HL-60 (cell line): ENCODE measurements around the gene ADD2.

ENCODE experiments used
- DNase-seq, 2 experiments: peaks; one replicate each; pipeline ENCODE4 v3.0.0-alpha.2; 2010 to 2020; ENCODE audit warnings: low read depth in 1 of 2, low spot score in 1 of 2
- H3K27ac ChIP-seq: fragments of 250-450 bp; sonication (Bioruptor Pico); replicated peaks from 2 replicates; pipeline ENCODE4 v1.5.1; 2020; ENCODE audit warnings: mild to moderate bottlenecking, moderate library complexity
- H3K27me3 ChIP-seq: fragments of 250-450 bp; sonication (Bioruptor Pico); 2 replicates; pipeline ENCODE4 v1.5.1; 2021; ENCODE audit warnings: mild to moderate bottlenecking, moderate library complexity; ENCODE audit not compliant: insufficient read depth, poor library complexity, severe bottlenecking
- H3K4me3 ChIP-seq: replicated peaks from 2 replicates; pipeline ENCODE4 v1.5.1; 2011; ENCODE audit warnings: mild to moderate bottlenecking, control low read depth, low read length; ENCODE audit not compliant: insufficient read depth
- GABPA ChIP-seq: IDR thresholded peaks from 2 replicates; pipeline ENCODE4 v1.6.1; 2012; ENCODE audit warnings: low read depth
- POLR2AphosphoS5 ChIP-seq: IDR thresholded peaks from 2 replicates; pipeline ENCODE4 v1.6.1; 2012; ENCODE audit warnings: low read depth
- SPI1 ChIP-seq: IDR thresholded peaks from 2 replicates; pipeline ENCODE4 v1.6.1; 2012; ENCODE audit warnings: low read depth, mild to moderate bottlenecking, borderline replicate concordance
- TF ChIP-seq, protein P1 (sequence below): IDR thresholded peaks from 2 replicates; pipeline ENCODE4 v1.6.1; 2012; ENCODE audit warnings: low read depth; ENCODE audit not compliant: insufficient replicate concordance
- TF ChIP-seq, protein P2 (sequence below): IDR thresholded peaks from one replicate; pipeline ENCODE4 v1.5.1; 2011; ENCODE audit warnings: low read length, control low read depth, inconsistent platforms; ENCODE audit not compliant: insufficient read depth

Gene ADD2

DNA sequence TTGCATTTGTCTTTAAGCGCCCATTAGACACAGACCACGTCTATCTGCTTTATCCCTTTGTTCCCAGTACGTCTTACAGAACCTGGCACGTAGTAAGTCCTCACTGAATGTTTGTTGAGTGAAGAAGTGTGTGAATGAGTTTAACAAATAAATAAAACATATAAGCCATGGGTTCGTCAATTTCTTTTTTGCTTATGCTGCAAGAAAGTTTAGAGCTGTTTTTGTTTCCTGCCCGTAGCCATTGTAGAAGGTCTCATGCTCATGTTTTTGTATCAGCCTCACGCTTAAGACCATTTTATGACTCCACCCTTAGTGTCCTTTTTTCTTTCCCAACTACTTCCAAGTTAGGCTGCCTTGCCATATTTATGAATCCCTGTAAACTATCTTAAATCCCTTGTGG lies 2.5 kb downstream of the ADD2 start:
- TF ChIP-seq SPI1 (no peak), GABPA (no peak), POLR2AphosphoS5 (no peak)
- TF ChIP-seq, protein P1, sequence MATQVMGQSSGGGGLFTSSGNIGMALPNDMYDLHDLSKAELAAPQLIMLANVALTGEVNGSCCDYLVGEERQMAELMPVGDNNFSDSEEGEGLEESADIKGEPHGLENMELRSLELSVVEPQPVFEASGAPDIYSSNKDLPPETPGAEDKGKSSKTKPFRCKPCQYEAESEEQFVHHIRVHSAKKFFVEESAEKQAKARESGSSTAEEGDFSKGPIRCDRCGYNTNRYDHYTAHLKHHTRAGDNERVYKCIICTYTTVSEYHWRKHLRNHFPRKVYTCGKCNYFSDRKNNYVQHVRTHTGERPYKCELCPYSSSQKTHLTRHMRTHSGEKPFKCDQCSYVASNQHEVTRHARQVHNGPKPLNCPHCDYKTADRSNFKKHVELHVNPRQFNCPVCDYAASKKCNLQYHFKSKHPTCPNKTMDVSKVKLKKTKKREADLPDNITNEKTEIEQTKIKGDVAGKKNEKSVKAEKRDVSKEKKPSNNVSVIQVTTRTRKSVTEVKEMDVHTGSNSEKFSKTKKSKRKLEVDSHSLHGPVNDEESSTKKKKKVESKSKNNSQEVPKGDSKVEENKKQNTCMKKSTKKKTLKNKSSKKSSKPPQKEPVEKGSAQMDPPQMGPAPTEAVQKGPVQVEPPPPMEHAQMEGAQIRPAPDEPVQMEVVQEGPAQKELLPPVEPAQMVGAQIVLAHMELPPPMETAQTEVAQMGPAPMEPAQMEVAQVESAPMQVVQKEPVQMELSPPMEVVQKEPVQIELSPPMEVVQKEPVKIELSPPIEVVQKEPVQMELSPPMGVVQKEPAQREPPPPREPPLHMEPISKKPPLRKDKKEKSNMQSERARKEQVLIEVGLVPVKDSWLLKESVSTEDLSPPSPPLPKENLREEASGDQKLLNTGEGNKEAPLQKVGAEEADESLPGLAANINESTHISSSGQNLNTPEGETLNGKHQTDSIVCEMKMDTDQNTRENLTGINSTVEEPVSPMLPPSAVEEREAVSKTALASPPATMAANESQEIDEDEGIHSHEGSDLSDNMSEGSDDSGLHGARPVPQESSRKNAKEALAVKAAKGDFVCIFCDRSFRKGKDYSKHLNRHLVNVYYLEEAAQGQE: no peak
- TF ChIP-seq, protein P2, sequence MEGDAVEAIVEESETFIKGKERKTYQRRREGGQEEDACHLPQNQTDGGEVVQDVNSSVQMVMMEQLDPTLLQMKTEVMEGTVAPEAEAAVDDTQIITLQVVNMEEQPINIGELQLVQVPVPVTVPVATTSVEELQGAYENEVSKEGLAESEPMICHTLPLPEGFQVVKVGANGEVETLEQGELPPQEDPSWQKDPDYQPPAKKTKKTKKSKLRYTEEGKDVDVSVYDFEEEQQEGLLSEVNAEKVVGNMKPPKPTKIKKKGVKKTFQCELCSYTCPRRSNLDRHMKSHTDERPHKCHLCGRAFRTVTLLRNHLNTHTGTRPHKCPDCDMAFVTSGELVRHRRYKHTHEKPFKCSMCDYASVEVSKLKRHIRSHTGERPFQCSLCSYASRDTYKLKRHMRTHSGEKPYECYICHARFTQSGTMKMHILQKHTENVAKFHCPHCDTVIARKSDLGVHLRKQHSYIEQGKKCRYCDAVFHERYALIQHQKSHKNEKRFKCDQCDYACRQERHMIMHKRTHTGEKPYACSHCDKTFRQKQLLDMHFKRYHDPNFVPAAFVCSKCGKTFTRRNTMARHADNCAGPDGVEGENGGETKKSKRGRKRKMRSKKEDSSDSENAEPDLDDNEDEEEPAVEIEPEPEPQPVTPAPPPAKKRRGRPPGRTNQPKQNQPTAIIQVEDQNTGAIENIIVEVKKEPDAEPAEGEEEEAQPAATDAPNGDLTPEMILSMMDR: no peak
- DNase-seq: no peak
- Histone ChIP-seq H3K4me3 (no peak overlapping the region), H3K27ac (no peak overlapping the region), H3K27me3 (peaks cover 46% of the 10 kb centered on the region)

DNA sequence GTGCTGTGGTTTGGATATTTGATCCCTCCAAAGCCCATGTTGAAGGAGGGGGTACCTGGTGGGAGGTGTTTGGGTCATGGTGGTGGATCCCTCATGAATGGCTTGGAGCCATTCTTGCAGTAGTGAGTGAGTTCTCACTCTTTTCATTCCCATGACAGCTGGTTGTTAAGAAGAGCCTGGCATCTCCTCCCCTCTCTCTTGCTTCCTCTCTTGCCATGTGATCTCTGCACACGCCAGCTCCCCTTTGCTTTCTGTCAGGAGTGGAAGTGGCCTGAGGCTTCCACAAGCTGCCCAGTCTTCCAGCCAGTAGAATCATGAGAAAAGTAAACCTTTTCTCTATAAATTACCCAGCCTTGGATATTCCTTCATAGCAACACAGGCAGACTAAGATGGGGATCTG lies 8.6 kb downstream of the ADD2 start:
- H3K27me3 ChIP-seq: peaks cover 2% of the 10 kb centered on the region
- TF ChIP-seq POLR2AphosphoS5: no peak
- TF ChIP-seq GABPA: no peak
- TF ChIP-seq, protein P1: no peak
- no peak for TF ChIP-seq SPI1
- TF ChIP-seq, protein P2: no peak
- H3K27ac ChIP-seq: no peak overlapping the region
- no peak for DNase-seq
- H3K4me3 ChIP-seq: no peak overlapping the region

DNA sequence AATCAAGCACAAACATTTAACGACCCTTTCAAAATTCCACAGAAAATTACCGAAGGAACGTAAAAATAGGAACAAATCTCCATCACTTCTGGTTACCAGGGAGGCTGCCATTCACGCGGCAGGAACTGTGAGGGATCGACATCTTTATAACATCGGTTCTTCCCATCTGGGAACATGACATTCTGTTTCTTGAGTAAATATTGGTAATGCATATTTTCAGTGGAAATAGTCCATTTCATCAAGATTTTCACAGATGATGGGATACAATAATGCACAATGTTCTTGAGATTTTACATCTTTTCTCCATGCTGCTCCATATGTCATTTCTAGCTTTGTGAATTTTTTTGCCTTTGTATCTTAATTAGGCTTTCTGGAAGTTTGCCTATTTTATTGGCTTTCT lies 10.0 kb downstream of the ADD2 start:
- no peak for TF ChIP-seq SPI1
- TF ChIP-seq, protein P2: no peak
- Histone ChIP-seq H3K27me3 (peaks cover 3% of the 10 kb centered on the region), H3K27ac (no peak overlapping the region), H3K4me3 (no peak overlapping the region)
- no peak for DNase-seq

DNA sequence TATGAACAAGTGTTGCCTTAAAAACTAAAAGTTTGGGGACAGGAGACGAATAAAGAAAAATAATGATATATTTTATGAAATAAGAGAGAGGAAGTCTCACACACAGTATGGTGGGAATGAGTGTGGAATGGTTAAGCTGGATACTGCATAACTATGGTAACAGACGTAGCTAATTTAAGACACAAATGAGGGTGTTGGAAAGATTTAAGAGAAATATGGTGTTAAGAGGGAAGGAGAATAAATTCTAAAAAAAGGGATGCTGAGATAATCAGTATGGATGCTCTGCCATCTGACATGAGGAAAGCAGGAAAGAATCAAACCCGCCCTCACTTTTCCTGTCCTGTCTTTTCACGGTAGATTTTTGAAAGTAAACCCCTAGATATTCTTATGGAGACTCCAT lies 10.6 kb downstream of the ADD2 start:
- TF ChIP-seq, protein P1: no peak
- TF ChIP-seq, protein P2: no peak
- TF ChIP-seq GABPA (no peak), POLR2AphosphoS5 (no peak), SPI1 (no peak)
- Histone ChIP-seq H3K4me3 (no peak overlapping the region), H3K27me3 (peaks cover 3% of the 10 kb centered on the region), H3K27ac (no peak overlapping the region)
- no peak for DNase-seq
